GM15510 (cell line): ENCODE data around the gene SRF.

ENCODE experiments used
- POLR2A ChIP-seq: IDR thresholded peaks from 3 replicates; pipeline ENCODE4 v1.6.1; 2011; ENCODE audit warnings: borderline replicate concordance; ENCODE audit not compliant: insufficient read length; ENCODE audit errors: extremely low read depth

Gene SRF

GRCh38 chr6:43188426-43188825 lies 17.4 kb downstream of the SRF start:
- no peak for TF ChIP-seq POLR2A

- no peak for TF ChIP-seq POLR2A
Observed at GRCh38 chr6:43189776-43190304, 18.8 kb downstream of the SRF start.

- no peak for TF ChIP-seq POLR2A
Observed at GRCh38 chr6:43192911-43193310, 21.8 kb downstream of the SRF start.

DNA sequence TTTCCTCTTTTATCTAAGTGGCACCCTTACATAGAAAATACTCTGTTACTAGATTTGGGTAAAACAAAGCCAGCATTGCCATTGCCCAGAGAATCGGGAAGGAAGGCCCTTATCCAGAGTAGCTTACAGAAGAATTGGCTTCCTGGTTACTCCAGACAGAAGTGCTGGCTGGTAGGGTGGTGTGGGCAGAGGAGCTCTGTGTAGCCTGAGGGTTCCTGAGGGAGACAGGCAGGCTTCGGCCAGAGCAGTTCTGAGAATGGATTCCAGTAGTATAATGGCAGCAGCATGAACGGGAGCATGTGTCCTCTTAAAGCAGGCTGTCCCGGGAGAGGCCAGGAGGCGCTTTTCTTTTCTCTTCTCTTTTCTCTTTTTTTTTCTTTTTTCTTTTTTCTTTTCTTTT lies 22.9 kb downstream of the SRF start:
- TF ChIP-seq POLR2A: no peak

- no peak for TF ChIP-seq POLR2A
Observed at GRCh38 chr6:43196337-43196736, 25.3 kb downstream of the SRF start.

- no peak for TF ChIP-seq POLR2A
Observed at GRCh38 chr6:43199912-43200311, 28.8 kb downstream of the SRF start.

DNA sequence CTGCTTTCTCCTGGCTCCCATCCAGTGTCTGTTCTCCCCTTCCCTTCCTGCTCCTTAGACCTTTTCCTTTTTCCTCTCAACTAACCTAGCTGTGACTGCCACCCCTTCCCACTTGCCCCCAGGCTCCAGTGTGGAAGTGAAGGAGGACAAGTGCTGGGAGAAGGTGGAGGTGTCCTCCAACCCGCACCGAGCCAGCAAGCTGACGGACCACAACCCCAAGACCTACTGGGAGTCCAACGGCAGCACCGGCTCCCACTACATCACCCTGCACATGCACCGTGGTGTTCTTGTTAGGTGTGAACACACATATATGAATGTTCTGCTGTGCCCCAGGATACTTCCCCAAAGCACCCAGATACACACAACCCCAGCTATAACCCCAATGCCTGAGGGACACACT lies 29.5 kb downstream of the SRF start:
- TF ChIP-seq POLR2A: no peak

- TF ChIP-seq POLR2A: no peak
Observed at GRCh38 chr6:43202451-43202850, 31.4 kb downstream of the SRF start.

- TF ChIP-seq POLR2A: no peak
Observed at GRCh38 chr6:43203029-43203717, 32.1 kb downstream of the SRF start.

- TF ChIP-seq POLR2A: no peak
Observed at GRCh38 chr6:43203718-43204095, 32.6 kb downstream of the SRF start.

DNA sequence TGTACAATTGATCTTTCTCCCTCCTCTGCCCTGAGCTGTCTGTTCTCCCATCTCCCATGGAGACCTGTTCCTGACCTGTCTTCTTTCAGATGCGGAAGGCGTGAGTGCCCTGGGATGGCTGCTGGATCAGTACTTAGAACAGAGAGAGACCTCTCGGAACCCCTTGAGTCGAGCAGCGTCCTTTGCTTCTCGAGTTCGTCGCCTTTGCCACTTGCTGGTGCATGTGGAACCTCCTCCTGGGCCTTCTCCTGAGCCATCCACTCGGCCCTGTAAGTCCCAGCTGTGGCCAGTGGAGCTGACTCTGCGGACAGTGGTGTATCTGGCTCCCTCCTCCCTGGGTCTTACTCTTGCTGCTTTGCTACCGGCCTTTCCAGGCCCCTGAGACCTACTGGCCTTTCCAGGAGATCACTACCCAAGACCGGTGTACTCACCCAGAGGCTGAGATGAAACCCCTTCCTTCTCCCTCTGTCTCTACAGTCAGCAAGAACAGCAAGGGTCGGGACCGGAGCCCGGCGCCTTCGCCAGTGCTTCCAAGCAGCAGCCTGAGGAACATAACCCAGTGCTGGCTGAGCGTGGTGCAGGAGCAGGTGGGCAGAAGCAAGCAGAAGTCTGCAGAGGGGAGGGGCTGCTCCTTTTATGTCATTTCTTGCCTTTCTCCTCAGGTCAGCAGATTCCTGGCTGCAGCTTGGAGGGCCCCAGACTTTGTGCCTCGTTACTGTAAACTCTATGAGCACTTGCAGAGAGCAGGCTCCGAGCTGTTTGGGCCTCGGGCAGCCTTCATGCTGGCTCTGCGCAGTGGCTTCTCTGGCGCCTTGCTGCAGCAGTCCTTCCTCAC lies 33.4 kb downstream of the SRF start:
- TF ChIP-seq POLR2A: no peak

- no peak for TF ChIP-seq POLR2A
Observed at GRCh38 chr6:43205849-43206248, 34.8 kb downstream of the SRF start.

DNA sequence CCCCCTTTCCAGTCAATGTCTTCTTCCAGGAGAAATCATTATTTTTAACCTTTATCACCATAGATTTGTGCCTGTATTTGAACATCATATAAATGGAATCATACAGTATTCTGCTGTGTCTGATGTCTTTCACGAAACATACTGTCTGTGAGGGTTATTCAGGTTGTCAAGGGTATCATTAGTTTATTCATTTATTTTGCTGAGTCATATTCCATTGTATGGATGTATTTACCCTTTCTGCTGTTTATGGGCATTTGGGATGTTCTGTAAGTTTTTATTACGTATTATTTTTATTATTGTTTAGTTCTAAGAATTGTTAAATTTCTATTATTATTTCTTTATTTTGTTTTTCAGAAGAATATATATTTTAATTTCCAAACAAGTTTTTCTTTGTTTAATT lies 36.2 kb downstream of the SRF start:
- TF ChIP-seq POLR2A: no peak

DNA sequence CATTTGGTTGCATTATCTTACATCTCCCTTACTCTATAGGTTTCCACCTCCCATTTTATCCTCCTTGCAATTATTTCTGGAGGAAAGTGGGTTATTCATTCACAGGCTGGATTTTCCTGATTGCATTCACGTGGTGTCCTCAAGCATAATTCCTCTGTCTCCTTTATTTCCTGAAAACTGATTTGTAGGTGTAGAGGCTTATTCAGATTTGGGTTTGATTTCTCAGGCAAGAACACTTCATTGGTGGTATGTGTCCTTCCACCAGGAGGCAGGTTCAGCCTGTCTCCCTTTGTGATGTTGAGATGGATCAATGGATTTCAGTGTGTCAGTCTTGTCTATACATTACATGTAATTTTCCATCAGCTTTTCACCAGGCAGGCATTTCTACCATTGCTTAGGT lies 40.9 kb downstream of the SRF start:
- no peak for TF ChIP-seq POLR2A

GRCh38 chr6:43213431-43213830 lies 42.4 kb downstream of the SRF start:
- TF ChIP-seq POLR2A: no peak

DNA sequence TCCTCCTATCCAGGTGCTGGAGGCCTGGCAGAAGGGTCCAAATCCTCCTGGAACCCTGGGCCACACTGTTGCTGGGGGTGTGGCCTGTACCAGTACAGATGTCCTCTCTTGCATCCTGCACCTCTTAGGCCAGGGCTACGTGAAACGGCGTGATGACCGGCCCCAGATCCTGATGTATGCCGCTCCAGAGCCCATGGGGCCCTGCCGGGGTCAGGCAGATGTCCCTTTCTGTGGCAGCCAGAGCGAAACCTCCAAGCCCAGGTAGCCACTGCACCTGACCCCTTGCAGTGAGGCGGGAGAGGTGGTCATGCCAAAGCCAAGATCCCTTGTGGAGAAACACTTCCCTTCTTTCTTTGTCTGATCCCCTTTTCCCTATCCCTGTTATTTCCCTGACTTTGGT lies 44.0 kb downstream of the SRF start:
- TF ChIP-seq POLR2A: no peak
